Skeletal muscle tissue (tissue), 4 donors: ENCODE results near the gene ZNF514. TPM values are rescaled to one million over a fixed set of nuclear protein-coding genes. Genes with fewer than 3 reads are reported as not detected.

Source experiments
- H3K27ac ChIP-seq: one replicate; pipeline ENCODE4 v1.7.0; 2013; ENCODE audit warnings: mild to moderate bottlenecking, low read depth, low read length, inconsistent platforms
- H3K27me3 ChIP-seq, 3 donors: one replicate each; pipeline ENCODE4 v1.7.0; 2013; ENCODE audit warnings: low read length in 3 of 3; ENCODE audit not compliant: control insufficient read depth in 3 of 3, insufficient read depth in 3 of 3
- H3K36me3 ChIP-seq, 3 donors: one replicate each; pipeline ENCODE4 v1.7.0; 2013; ENCODE audit warnings: low read length in 3 of 3; ENCODE audit not compliant: control insufficient read depth in 3 of 3, insufficient read depth in 3 of 3
- H3K4me1 ChIP-seq, 3 donors: one replicate each; pipeline ENCODE4 v1.7.0; 2013; ENCODE audit warnings: low read length in 3 of 3, mild to moderate bottlenecking in 3 of 3; ENCODE audit not compliant: control insufficient read depth in 3 of 3, insufficient read depth in 3 of 3
- H3K4me3 ChIP-seq, 3 donors: one replicate each; pipeline ENCODE4 v1.7.0; 2013; ENCODE audit warnings: low read length in 3 of 3
- H3K9ac ChIP-seq, 3 donors: one replicate each; pipeline ENCODE4 v1.7.0; 2013; ENCODE audit warnings: low read length in 3 of 3, mild to moderate bottlenecking in 3 of 3, moderate library complexity in 2 of 3, low read depth in 1 of 3
- H3K9me3 ChIP-seq, 3 donors: one replicate each; pipeline ENCODE4 v1.7.0; 2013; ENCODE audit warnings: low read length in 3 of 3; ENCODE audit not compliant: control insufficient read depth in 3 of 3
- total RNA-seq: library from RNA; depleted of rRNA; stranded (reverse); fragments of >200 nt; gene quantifications from one replicate; pipeline ENCODE4 v1.2.3, GENCODE V29; 2014
- donor health status: Osteomylitis.

ZNF514 gene
- total RNA-seq, 1 donor from 2014 or later = 22.4 TPM

DNA sequence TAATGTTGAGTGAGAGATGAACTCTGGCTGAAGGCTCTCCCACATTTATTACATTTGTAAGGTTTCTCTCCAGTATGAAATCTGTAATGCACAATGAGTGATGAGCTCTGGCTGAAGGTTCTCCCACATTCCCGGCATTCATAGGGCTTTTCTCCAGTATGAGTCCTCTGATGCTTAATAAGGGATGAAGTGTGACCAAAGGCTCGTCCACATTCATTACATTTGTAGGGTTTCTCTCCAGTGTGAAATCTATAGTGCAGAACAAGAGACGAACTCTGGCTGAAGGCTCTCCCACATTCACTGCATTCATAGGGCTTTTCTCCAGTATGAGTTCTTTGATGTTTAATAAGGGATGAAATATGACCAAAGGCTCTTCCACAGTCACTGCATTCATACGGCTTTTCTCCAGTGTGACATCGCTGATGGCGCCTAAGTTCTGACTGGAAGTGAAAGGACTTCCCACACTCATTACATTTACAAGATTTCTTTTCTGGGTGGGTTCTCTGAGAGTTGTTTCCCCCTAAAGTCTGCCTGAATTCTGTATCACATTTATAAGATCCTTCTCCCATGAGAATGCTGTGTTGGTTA lies 10.2 kb downstream of the ZNF514 start:
- Histone ChIP-seq H3K36me3 (peaks cover 65 to 98% (median 81%) of the 10 kb centered on the region in 3 donors), H3K27me3 (no peaks in the 10 kb centered on the region), H3K4me3 (peak overlapping the region in 1 of 3 donors; percentile 33), H3K9ac (no peak overlapping the region), H3K9me3 (peaks cover 48 to 68% (median 58%) of the 10 kb centered on the region in 3 donors), H3K4me1 (no peaks in the 10 kb centered on the region), H3K27ac (no peak overlapping the region)

DNA sequence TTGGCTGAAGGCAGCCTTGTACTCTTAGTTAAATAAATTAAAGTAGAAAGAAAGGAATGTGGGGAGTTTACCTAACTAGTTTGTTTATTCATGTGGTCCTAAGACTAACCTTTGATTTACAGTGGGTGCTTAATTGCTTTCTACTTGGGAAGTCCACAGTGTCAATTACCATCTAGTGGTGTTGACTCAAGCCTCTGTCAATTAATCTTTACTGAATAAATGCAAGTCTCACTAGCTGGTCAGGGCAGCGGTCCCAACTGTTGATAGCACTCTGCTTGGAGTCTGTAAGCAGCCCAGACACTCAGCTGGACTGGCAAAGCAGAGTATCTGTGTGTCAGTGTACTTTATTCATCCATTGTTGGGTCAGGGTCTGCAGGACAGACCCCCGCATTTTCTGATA lies 15.8 kb downstream of the ZNF514 start:
- H3K36me3 ChIP-seq = peaks cover 26 to 52% (median 27%) of the 10 kb centered on the region in 3 donors
- no peaks in the 10 kb centered on the region for H3K27me3 ChIP-seq
- H3K9me3 ChIP-seq = peaks cover 38 to 49% (median 42%) of the 10 kb centered on the region in 3 donors

DNA sequence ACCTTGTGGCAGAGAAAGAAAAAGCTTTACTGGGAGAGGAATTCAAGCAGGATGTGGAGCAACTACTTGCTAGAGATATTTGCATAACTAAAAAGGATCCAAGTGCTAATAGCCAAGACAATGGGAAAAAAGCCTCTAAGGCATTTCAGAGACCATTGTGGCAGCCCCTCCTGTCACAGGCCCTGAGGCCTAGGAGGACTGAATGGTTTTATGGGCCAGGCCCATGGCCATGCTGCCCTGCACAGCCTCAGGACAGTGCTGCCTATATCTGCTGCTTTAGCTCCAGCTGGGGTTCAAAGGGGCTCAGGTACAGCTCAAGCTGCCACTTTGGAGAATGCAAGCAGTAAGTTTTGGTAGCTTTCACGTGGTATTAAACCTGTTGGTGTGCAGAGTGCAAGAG lies 20.9 kb downstream of the ZNF514 start:
- Histone ChIP-seq H3K27ac (no peak overlapping the region), H3K4me1 (no peaks in the 10 kb centered on the region), H3K9me3 (peaks cover 11 to 22% (median 13%) of the 10 kb centered on the region in 3 donors), H3K27me3 (no peaks in the 10 kb centered on the region), H3K9ac (no peak overlapping the region), H3K36me3 (peaks cover 0 to 5% (median 3%) of the 10 kb centered on the region in 3 donors), H3K4me3 (no peak overlapping the region)

More for the DNA sequence above, 15.8 kb downstream of the ZNF514 start:
- Histone ChIP-seq H3K4me3 (no peak overlapping the region), H3K9ac (no peak overlapping the region), H3K4me1 (no peaks in the 10 kb centered on the region), H3K27ac (no peak overlapping the region)

DNA sequence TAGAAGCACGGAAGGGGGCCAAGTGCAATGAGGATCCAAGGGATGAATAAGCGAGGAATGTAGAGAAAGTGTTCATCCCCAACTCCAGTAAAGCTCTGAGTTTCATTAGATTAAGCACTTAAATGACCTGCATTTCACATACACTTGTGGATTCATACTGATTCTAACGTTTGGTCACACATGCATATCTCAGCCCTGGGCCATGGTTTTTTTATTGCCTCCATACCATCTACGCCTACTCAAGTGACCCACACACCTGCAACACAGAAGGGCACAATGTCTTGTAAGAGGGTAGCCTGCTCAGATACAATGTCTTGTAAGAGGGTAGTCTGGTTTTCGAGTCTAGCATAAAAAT lies 37.5 kb downstream of the ZNF514 start:
- Histone ChIP-seq H3K36me3 (peaks cover 0 to 2% (median 0%) of the 10 kb centered on the region in 3 donors), H3K4me3 (peak overlapping the region; percentile 91 to 99 (median 97)), H3K27ac (no peak overlapping the region)

DNA sequence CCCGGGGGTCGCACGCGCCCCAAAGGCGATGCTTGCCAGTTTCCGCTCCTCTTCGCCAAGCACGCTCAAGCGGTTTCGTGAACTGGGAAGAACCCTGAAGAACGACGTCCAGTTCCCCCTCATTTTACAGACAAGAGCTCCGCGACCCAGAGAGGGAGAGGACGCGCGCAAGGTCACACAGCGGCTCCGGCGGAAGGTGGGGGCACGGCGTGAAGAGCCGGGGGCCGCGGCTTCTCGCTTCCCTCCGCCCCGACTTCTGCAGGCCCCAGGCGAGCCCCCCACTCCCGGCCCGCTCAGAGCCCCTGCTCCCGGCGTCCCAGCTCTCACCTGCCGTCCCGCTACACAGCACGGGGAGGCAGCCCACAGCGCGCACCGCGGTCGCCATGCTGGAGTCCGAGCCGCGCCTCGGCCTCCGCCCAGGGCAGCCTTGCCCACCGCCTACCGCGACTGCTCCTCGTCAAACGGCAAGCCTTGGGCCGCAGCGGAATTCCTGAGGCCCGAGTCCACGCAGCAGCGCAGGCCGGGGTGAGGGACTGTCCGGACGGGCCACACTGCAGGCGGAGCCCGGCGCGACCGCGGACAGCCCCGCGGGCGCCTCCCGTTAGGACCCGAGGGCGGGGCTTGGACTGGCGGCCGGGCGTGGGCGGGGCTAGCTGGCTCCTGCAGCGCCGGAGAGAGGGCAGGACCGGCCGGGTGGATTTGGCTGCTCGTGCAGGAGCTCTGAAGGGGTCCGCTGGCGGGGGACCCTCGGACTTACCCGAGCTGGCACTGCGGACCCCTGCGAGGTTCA lies 38.0 kb downstream of the ZNF514 start, which contains the start of gene MRPS5:
MRPS5 (minus strand) TSS at position 402 of the 790 bp plus-strand sequence; CDS start at position 385, 17 bp downstream.
- Histone ChIP-seq H3K4me1 (peaks cover 11 to 22% (median 18%) of the 10 kb centered on the region in 3 donors), H3K4me3 (peak within 1 kb of the TSS; percentile 91 to 99 (median 97)), H3K27ac (peak within 1 kb of the TSS; percentile 89), H3K9me3 (no peaks in the 10 kb centered on the region), H3K27me3 (no peaks in the 10 kb centered on the region), H3K36me3 (peaks cover 0 to 2% (median 0%) of the 10 kb centered on the region in 3 donors), H3K9ac (peak within 1 kb of the TSS; percentile 93 to 97 (median 96))

More for the DNA sequence above, 37.5 kb downstream of the ZNF514 start:
- H3K9me3 ChIP-seq = no peaks in the 10 kb centered on the region
- no peaks in the 10 kb centered on the region for H3K27me3 ChIP-seq
- H3K4me1 ChIP-seq = peaks cover 11 to 22% (median 18%) of the 10 kb centered on the region in 3 donors
- H3K9ac ChIP-seq = peak overlapping the region; percentile 93 to 97 (median 96)

DNA sequence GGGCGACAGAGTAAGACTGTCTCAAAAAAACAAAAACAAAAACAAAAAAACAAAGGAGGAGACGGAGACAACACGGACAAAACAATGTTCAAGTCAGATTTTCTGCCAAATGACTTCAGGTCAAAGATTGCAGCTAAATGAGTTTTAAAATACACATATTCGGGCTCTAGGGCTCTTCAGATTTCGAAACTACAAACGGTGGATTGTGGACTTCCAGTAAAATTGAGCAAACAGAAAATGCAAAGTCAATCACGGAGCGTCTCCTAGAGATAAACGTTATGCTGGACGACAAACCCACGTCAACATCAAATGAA lies 38.6 kb downstream of the ZNF514 start:
- Histone ChIP-seq H3K27me3 (no peaks in the 10 kb centered on the region), H3K9ac (peak overlapping the region; percentile 93 to 97 (median 96)), H3K36me3 (peaks cover 2 to 4% (median 2%) of the 10 kb centered on the region in 3 donors), H3K4me1 (peaks cover 11 to 22% (median 18%) of the 10 kb centered on the region in 3 donors), H3K4me3 (peak overlapping the region; percentile 91 to 99 (median 97)), H3K9me3 (no peaks in the 10 kb centered on the region), H3K27ac (peak overlapping the region; percentile 89)

DNA sequence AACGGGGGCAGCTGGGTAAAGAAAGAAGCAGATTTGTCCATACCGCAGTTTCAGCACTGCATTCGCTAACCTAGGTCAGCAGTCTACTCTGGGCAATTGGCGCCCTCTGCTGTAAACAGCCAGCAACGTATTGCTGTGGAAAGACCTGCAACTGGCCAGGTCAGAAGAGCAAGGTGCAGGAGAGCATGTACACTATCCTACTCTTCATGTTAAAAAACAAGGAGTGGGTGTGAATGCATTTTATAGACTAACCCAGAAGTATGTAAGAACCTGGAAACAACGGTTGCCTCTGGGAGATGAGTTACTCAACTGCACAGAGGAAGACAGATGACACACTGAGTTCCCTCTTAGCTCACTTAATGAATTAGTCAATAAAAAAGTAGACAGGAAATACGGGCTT lies 44.2 kb downstream of the ZNF514 start:
- Histone ChIP-seq H3K4me1 (peaks cover 6 to 15% (median 10%) of the 10 kb centered on the region in 3 donors), H3K4me3 (no peak overlapping the region), H3K36me3 (peaks cover 14 to 25% (median 22%) of the 10 kb centered on the region in 3 donors)

DNA sequence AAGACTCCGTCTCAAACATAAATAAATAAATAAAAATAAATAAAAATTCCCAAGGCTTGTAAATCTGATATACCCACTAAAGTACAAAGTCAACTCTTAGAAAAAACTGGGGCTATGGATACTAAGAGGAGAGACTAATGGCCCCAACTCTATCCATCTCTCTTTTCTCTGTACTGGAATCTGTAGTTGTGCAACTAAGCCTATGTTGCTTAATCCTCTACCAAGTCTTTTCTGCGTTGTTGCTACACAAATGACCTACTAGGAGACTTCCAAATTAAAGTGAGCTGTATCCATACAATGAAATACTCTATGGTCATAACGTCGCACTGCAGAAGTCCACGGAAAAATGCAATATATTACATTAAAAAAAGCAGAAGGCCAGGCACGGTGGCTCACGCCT lies 46.2 kb downstream of the ZNF514 start:
- no peaks in the 10 kb centered on the region for H3K27me3 ChIP-seq
- no peak overlapping the region for H3K27ac ChIP-seq
- H3K4me1 ChIP-seq = peaks cover 0 to 6% (median 2%) of the 10 kb centered on the region in 3 donors
- H3K4me3 ChIP-seq = no peak overlapping the region
- H3K36me3 ChIP-seq = peaks cover 21 to 42% (median 36%) of the 10 kb centered on the region in 3 donors
- no peak overlapping the region for H3K9ac ChIP-seq
- no peaks in the 10 kb centered on the region for H3K9me3 ChIP-seq

More for the DNA sequence above, 44.2 kb downstream of the ZNF514 start:
- Histone ChIP-seq H3K9me3 (no peaks in the 10 kb centered on the region), H3K9ac (no peak overlapping the region), H3K27me3 (no peaks in the 10 kb centered on the region), H3K27ac (no peak overlapping the region)

DNA sequence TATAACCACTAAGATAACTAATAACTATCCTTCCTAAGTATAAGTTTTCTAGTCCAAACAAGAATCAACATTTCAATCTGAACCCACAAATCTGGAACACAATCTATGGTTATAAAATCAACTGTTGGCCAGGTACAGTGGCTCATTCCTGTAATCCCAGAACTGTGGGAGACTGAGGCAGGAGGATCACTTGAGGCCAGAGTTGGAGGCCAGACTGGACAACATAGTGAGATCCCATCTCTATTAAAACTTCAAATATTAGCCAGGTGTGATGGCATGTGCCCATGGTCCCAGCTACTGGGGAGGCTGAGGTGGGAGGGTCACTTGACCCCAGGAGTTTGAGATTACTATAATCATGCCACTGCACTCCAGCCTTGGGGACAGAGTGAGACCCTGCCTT lies 49.3 kb downstream of the ZNF514 start:
- no peaks in the 10 kb centered on the region for H3K27me3 ChIP-seq
- peaks cover 0 to 4% (median 3%) of the 10 kb centered on the region in 3 donors for H3K4me1 ChIP-seq
- H3K9ac ChIP-seq = no peak overlapping the region
- peaks cover 46 to 69% (median 60%) of the 10 kb centered on the region in 3 donors for H3K36me3 ChIP-seq
- no peak overlapping the region for H3K4me3 ChIP-seq
- H3K27ac ChIP-seq = no peak overlapping the region
- H3K9me3 ChIP-seq = no peaks in the 10 kb centered on the region

DNA sequence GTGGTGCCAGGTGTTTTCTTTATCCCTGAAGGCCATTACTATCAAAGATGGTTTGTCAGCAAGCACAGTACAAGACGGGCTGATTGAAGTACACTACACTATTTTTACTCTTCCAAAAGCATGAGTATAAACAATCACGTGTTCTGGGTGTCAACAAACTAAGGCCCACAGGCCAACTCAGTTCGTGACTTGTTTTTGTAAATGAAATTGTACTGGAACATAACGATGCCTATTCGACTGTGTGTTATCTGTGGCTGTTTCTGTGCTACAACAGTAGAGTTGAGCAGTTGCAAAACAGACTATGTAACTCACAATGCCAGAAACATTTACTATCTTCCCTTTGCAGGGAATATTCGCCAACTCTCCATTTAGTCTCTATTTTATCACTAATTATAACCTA lies 50.4 kb downstream of the ZNF514 start:
- H3K9me3 ChIP-seq = no peaks in the 10 kb centered on the region
- no peak overlapping the region for H3K9ac ChIP-seq
- H3K27ac ChIP-seq = no peak overlapping the region
- H3K27me3 ChIP-seq = no peaks in the 10 kb centered on the region
- peaks cover 45 to 74% (median 59%) of the 10 kb centered on the region in 3 donors for H3K36me3 ChIP-seq
- H3K4me3 ChIP-seq = no peak overlapping the region
- H3K4me1 ChIP-seq = peaks cover 0 to 4% (median 3%) of the 10 kb centered on the region in 3 donors
